ENCODE data around the gene GPR132. TPM values are rescaled to one million over a fixed set of nuclear protein-coding genes. Genes with fewer than 3 reads are reported as not detected.

GPR132 gene
- total RNA-seq, 1 experiment from 2014 or later = 0.20 TPM

DNA sequence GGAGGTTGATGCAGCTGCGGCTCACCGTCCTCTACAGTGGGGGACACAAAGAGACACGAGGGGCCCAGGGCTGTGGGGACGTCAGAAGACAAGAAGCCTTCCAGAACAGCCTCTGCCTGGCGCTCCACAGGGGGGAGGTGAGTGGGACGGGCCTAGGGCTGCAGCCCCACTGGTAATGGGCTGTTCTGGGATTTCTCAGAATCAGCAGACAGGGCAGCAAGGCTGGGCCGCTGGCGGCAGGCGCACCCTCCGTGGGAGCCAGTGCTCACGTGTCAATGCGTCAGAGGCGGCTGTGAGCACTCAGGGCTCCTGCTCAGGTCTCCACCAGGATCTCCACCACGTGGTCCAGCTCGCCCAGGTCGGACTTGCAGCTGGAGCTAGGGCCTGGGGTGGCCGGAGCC, 54.3 kb downstream of the GPR132 start:
- Mint-ChIP-seq H3K27ac (no peak overlapping the region), H3K36me3 (ENCODE audit: insufficient read depth in 1 of 3, low read depth in 3 of 3) (peaks cover 19 to 56% (median 55%) of the 10 kb centered on the region in 3 experiments; a peak in 6 of 7 replicates), H3K4me3 (no peak overlapping the region), H3K9me3 (no peaks in the 10 kb centered on the region), H3K4me1 (peaks cover 23 to 34% of the 10 kb centered on the region in 2 experiments), H3K27me3 (ENCODE audit: low read depth) (no peaks in the 10 kb centered on the region)
- Histone ChIP-seq H2BK5ac (ENCODE audit: insufficient read length, low read length) (no peak overlapping the region), H2BK12ac (ENCODE audit: insufficient read length, low read depth, low read length) (no peak overlapping the region), H3K23me2 (ENCODE audit: insufficient read length, low read depth, low read length, poor library complexity, severe bottlenecking) (no peaks in the 10 kb centered on the region), H2BK120ac (ENCODE audit: low read depth, low read length, poor library complexity, severe bottlenecking) (no peak overlapping the region), H3K9me3 (ENCODE audit: control insufficient read depth, low read depth, low read length) (no peaks in the 10 kb centered on the region), H3K27ac (ENCODE audit: insufficient read length, low read depth, low read length) (no peak overlapping the region), H2BK15ac (ENCODE audit: low read depth, low read length) (no peak overlapping the region), H3K14ac (ENCODE audit: insufficient read depth, low read length) (no peak overlapping the region), H3K79me2 (ENCODE audit: insufficient read depth, low read length) (peaks cover 35% of the 10 kb centered on the region), H3K27me3 (ENCODE audit: insufficient read depth, low read length) (no peaks in the 10 kb centered on the region), H3K18ac (ENCODE audit: insufficient read length, low read depth, low read length) (no peak overlapping the region), H3K79me1 (ENCODE audit: insufficient read depth, low read depth, low read length, poor library complexity, severe bottlenecking) (peaks cover 22% of the 10 kb centered on the region), H4K5ac (ENCODE audit: insufficient read length, low read depth, low read length) (no peak overlapping the region), H3K56ac (ENCODE audit: insufficient read length, low read depth, low read length) (no peak overlapping the region), H3K4me2 (ENCODE audit: insufficient read depth, insufficient read length, low read length) (no peak overlapping the region), H3K4ac (ENCODE audit: low read depth, low read length) (no peak overlapping the region), H3K23ac (ENCODE audit: insufficient read length, low read depth, low read length) (no peak overlapping the region), H2BK20ac (ENCODE audit: low read depth, low read length, poor library complexity, severe bottlenecking) (no peak overlapping the region), H3T11ph (ENCODE audit: low read length) (no peak overlapping the region), H3K9ac (ENCODE audit: extremely low read depth, insufficient read length, low read length) (no peak overlapping the region), H2AFZ (ENCODE audit: low read length) (no peak overlapping the region), H4K91ac (ENCODE audit: insufficient read length, low read depth, low read length) (no peak overlapping the region), H3K4me1 (ENCODE audit: insufficient read depth, low read length) (no peaks in the 10 kb centered on the region; the same call in 1 of the 2 replicates), H4K8ac (replicated peaks; ENCODE audit: insufficient read length, low read depth, low read length) (no peak overlapping the region), H4K20me1 (ENCODE audit: control insufficient read depth, insufficient read depth, insufficient read length) (no peaks in the 10 kb centered on the region), H2AK5ac (ENCODE audit: insufficient read length, low read length) (no peak overlapping the region)
- WGBS (ENCODE audit: extremely low coverage, insufficient read length, low lambda C conversion rate) = no CpG with 5 or more reads among the region's 17 CpGs
- TF ChIP-seq, protein P1, sequence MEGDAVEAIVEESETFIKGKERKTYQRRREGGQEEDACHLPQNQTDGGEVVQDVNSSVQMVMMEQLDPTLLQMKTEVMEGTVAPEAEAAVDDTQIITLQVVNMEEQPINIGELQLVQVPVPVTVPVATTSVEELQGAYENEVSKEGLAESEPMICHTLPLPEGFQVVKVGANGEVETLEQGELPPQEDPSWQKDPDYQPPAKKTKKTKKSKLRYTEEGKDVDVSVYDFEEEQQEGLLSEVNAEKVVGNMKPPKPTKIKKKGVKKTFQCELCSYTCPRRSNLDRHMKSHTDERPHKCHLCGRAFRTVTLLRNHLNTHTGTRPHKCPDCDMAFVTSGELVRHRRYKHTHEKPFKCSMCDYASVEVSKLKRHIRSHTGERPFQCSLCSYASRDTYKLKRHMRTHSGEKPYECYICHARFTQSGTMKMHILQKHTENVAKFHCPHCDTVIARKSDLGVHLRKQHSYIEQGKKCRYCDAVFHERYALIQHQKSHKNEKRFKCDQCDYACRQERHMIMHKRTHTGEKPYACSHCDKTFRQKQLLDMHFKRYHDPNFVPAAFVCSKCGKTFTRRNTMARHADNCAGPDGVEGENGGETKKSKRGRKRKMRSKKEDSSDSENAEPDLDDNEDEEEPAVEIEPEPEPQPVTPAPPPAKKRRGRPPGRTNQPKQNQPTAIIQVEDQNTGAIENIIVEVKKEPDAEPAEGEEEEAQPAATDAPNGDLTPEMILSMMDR (conservative IDR thresholded peaks at IDR 0.05) = no peak
- no peak for DNase-seq

Data from H9 (cell line).